HUES6 (cell line): Measurements from ENCODE around the gene LIMK1.
A peak's percentile ranks its signal among the peaks of the same experiment; 100 is the strongest.

Source experiments
- H3K27ac ChIP-seq: 2 replicates; pipeline ENCODE4 v1.7.0; 2013; ENCODE audit warnings: low read depth, mild to moderate bottlenecking, low read length, inconsistent platforms
- H3K27me3 ChIP-seq: 2 replicates; pipeline ENCODE4 v1.6.1; 2013; ENCODE audit warnings: low read length; ENCODE audit not compliant: control insufficient read depth, insufficient read depth
- H3K36me3 ChIP-seq: 2 replicates; pipeline ENCODE4 v1.6.1; 2013; ENCODE audit warnings: low read length; ENCODE audit not compliant: control insufficient read depth, insufficient read depth
- H3K4me1 ChIP-seq: 2 replicates; pipeline ENCODE4 v1.6.1; 2013; ENCODE audit warnings: low read length; ENCODE audit not compliant: control insufficient read depth, insufficient read depth
- H3K4me3 ChIP-seq: 2 replicates; pipeline ENCODE4 v1.5.1; 2013; ENCODE audit warnings: low read depth, low read length
- H3K9ac ChIP-seq: one replicate; pipeline ENCODE4 v1.6.1; 2013; ENCODE audit warnings: mild to moderate bottlenecking, low read length
- H3K9me3 ChIP-seq: 2 replicates; pipeline ENCODE4 v1.6.1; 2013; ENCODE audit warnings: low read depth, low read length; ENCODE audit not compliant: control insufficient read depth, insufficient read depth

LIMK1 gene

DNA sequence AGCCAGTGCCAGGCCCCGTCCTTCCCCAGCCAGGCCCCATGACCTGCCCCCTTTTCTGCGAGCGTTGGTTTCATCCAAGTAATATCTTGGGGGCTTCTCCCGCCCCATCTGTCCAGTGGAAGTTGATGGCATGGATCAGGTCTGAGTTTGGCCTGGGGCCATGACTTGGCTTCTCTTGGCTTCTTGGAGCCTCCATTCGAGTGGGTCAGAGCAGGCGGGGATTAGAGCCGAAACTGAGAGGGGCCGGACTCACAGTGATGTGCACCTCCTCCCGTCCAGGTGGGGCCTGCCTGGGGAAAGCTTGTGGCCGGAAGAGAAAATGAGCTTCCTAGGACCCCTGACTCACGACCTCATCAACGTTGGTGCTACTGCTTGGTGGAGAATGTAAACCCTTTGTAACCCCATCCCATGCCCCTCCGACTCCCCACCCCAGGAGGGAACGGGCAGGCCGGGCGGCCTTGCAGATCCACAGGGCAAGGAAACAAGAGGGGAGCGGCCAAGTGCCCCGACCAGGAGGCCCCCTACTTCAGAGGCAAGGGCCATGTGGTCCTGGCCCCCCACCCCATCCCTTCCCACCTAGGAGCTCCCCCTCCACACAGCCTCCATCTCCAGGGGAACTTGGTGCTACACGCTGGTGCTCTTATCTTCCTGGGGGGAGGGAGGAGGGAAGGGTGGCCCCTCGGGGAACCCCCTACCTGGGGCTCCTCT is 15.1 kb upstream of the LIMK1 start:
- no peak overlapping the region for H3K4me3 ChIP-seq
- no peaks in the 10 kb centered on the region for H3K27me3 ChIP-seq
- H3K4me1 ChIP-seq = no peaks in the 10 kb centered on the region; the same call in 1 of the 2 replicates
- no peak overlapping the region for H3K9ac ChIP-seq
- H3K27ac ChIP-seq = no peak overlapping the region
- H3K9me3 ChIP-seq = no peaks in the 10 kb centered on the region
- no peaks in the 10 kb centered on the region for H3K36me3 ChIP-seq

DNA sequence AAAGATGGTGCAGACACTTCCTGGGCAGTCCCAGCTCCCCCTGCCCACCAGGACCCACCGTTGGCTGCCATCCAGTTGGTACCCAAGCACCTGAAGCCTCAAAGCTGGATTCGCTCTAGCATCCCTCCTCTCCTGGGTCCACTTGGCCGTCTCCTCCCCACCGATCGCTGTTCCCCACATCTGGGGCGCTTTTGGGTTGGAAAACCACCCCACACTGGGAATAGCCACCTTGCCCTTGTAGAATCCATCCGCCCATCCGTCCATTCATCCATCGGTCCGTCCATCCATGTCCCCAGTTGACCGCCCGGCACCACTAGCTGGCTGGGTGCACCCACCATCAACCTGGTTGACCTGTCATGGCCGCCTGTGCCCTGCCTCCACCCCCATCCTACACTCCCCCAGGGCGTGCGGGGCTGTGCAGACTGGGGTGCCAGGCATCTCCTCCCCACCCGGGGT is 14.5 kb upstream of the LIMK1 start:
- Histone ChIP-seq H3K9ac (no peak overlapping the region), H3K4me3 (no peak overlapping the region), H3K36me3 (no peaks in the 10 kb centered on the region), H3K27ac (no peak overlapping the region), H3K27me3 (no peaks in the 10 kb centered on the region), H3K4me1 (no peaks in the 10 kb centered on the region; the same call in 1 of the 2 replicates), H3K9me3 (no peaks in the 10 kb centered on the region)

DNA sequence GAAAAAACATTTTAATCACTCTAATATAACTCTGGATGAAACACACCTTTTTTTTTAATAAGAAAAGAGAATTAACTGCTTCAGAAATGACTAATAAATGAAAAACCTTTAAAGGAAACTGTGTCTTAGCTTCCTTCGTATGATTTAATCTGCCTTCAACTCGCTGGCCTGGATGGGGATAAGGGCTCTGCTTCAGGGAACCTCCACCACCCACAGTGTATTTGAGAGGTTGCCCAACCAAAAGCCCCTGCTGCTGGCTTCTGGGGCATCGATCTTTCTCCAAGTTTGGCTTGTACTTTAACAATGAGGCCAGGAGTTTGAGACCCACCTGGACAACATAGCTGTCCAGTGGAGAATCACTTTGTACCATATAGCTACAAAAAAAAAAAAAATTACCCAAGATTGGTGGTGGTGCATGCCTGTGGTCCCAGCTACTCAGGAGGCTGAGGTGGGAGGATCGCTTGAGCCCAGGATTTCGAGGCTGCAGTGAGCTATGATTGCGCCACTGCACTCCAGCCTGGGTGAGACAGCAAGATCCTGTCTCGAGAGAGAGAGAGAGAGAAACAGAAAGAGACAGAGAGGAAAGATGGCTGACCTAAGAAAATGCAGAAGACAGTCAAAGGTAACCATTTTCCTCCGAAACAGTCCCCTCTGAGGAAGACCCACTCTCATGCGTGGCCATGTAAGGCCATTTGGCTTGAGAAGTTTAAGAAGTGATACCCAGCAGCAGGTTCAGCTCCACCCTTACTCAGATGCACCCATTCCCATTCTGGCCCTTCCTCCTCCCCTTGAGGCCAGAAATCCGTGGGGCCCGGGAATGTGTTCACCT is 13.6 kb upstream of the LIMK1 start:
- no peaks in the 10 kb centered on the region for H3K27me3 ChIP-seq
- H3K36me3 ChIP-seq = no peaks in the 10 kb centered on the region
- no peak overlapping the region for H3K27ac ChIP-seq
- H3K9ac ChIP-seq = no peak overlapping the region
- H3K4me1 ChIP-seq = no peaks in the 10 kb centered on the region; the same call in 1 of the 2 replicates
- H3K9me3 ChIP-seq = no peaks in the 10 kb centered on the region
- H3K4me3 ChIP-seq = no peak overlapping the region

DNA sequence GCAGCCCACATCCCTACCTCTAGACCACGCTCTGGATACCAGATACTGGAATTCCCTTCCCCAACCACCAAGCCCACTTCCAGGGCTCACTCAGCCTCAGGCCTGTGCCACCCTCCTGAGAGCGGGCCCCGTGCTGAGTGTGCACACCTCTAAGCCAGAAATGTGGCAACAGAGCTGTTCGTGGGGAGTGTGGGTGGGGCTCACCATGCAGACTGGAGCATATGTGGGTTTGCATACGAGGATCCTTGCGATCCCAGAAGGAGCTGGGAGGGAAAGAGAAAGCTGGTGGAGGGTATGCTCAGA is 13.0 kb upstream of the LIMK1 start:
- Histone ChIP-seq H3K9me3 (no peaks in the 10 kb centered on the region), H3K4me3 (no peak overlapping the region), H3K36me3 (no peaks in the 10 kb centered on the region), H3K27me3 (no peaks in the 10 kb centered on the region), H3K4me1 (no peaks in the 10 kb centered on the region; the same call in 1 of the 2 replicates), H3K9ac (no peak overlapping the region), H3K27ac (no peak overlapping the region)

DNA sequence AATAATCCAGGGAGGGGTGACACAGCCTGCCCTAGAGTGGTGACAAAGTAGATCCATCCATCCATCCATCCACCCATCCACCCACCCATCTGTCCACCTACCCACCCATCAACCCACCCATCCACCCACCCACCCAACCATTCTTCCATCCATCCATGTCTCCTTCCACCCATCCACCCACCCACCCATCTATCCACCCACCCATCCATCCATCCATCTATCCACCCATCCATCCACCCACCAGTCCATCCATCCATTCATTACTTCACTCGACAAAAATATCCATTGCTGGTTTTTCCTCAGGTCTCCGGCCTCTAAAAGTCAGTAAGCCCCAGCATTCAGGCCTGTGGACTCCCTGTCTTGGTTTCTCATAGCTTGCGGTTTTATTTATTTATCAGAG is 12.5 kb upstream of the LIMK1 start:
- Histone ChIP-seq H3K4me3 (no peak overlapping the region), H3K4me1 (no peaks in the 10 kb centered on the region), H3K27me3 (no peaks in the 10 kb centered on the region), H3K36me3 (no peaks in the 10 kb centered on the region), H3K9me3 (no peaks in the 10 kb centered on the region), H3K9ac (no peak overlapping the region), H3K27ac (no peak overlapping the region)

DNA sequence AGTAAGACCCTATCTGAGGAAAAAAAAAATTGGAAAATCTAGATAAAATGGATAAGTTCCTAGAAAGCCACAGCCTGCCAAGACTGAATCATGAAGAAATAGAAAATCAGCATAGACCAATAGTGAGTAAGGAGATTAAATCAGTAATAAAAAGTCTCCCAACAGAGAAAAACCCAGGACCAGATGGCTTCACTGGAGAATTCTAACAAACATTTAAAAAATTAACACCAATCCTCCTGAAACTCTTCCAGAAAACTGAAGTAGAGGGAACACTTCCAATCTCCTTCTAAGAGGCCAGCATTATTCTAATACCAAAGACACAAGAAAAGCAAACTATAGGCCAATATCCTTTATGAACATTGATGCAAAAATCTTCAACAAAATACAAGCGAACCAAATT is 8.8 kb upstream of the LIMK1 start:
- Histone ChIP-seq H3K4me3 (no peak overlapping the region), H3K4me1 (peaks cover 8% of the 10 kb centered on the region; the same call in 1 of the 2 replicates), H3K36me3 (no peaks in the 10 kb centered on the region), H3K9me3 (no peaks in the 10 kb centered on the region), H3K27ac (no peak overlapping the region), H3K9ac (no peak overlapping the region), H3K27me3 (no peaks in the 10 kb centered on the region)

DNA sequence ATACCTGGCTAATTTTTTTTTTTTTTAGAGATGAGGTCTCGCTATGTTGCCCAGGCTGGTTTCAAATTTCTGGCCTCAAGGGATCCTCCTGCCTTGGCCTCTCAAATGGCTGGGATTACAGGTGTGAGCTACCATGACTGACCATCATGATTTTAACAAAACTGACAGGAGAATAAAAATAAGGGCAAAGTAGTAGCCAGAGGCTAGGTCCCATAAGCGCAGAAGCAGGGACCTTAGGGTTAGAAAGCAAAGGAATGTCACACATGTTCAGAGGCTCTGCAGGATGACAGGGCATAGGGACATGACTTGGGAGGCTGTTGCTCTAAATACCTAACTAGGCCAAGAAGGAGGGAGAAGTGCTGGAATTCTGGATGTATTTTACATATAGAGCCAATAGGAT is 5.1 kb upstream of the LIMK1 start:
- H3K9ac ChIP-seq = no peak overlapping the region
- H3K4me1 ChIP-seq = peaks cover 15% of the 10 kb centered on the region
- no peak overlapping the region for H3K27ac ChIP-seq

DNA sequence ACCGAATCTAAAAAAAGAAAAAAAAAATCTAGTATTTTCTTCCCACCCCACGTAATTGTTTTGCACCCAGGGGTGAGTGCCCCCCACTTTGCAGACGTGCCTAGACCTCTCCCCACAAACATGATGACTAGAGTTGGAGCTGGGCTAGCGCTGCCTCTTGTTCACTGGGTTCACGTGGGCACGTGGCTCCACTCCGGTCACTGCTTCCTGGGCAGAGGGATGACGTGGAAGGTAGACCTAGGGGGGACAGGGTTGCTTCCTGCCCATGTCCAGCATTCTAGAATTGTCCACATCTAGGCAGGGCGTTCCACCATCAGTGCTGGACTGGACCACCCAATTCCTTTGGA is 861 bp upstream of the LIMK1 start:
- H3K9me3 ChIP-seq = no peaks in the 10 kb centered on the region
- H3K36me3 ChIP-seq = peaks cover 17% of the 10 kb centered on the region
- peak overlapping the region; percentile 76 for H3K9ac ChIP-seq
- peak overlapping the region; percentile 73; the same call in 1 of the 2 replicates for H3K27ac ChIP-seq
- H3K4me1 ChIP-seq = peaks cover 22% of the 10 kb centered on the region
- H3K27me3 ChIP-seq = no peaks in the 10 kb centered on the region
- peak overlapping the region; percentile 59 for H3K4me3 ChIP-seq

More for the DNA sequence above, 5.1 kb upstream of the LIMK1 start:
- H3K27me3 ChIP-seq = no peaks in the 10 kb centered on the region
- no peaks in the 10 kb centered on the region for H3K36me3 ChIP-seq
- no peaks in the 10 kb centered on the region for H3K9me3 ChIP-seq
- no peak overlapping the region for H3K4me3 ChIP-seq

DNA sequence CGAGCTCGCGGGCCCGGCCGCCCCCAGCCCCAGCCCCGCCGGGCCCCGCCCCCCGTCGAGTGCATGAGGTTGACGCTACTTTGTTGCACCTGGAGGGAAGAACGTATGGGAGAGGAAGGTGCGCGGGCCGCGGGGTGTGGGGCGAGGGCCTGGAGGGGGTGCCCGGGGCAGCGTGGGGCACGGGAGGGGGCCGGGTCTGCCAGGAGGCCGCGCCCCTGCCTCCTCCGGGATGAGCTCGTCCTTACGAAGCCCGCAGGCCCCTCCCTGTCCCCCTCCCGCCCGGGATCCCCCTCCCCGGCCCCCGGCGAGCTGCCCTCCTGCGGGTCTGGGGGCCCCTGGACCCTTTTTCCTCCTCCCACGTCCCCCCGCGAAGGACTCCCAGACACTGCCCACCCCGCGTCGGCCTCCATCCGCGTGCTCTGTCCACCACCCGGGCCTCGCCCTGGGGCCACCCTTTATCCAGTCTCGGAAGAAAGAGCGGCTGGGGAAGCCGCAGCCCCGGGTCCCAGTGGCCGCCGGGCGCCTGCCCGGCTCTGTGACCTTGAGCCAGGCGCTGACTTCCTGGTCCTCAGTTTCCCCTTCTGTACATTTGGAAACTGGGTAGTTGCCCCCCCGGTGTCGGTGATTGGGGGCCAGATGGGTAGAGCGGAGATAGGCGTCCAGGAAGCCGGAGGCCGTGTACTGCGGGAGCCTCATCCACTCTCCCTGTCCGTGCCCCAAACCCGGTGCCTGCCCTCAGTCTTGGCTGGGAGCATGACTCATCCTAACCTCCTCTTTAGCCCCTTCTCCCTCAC is 521 bp downstream of the LIMK1 start:
- Histone ChIP-seq H3K9ac (peak overlapping the region; percentile 64), H3K36me3 (peaks cover 30% of the 10 kb centered on the region), H3K27me3 (no peaks in the 10 kb centered on the region), H3K4me1 (peaks cover 15% of the 10 kb centered on the region), H3K9me3 (no peaks in the 10 kb centered on the region), H3K4me3 (peak overlapping the region; percentile 70), H3K27ac (peak overlapping the region; percentile 53; the same call in 1 of the 2 replicates)

DNA sequence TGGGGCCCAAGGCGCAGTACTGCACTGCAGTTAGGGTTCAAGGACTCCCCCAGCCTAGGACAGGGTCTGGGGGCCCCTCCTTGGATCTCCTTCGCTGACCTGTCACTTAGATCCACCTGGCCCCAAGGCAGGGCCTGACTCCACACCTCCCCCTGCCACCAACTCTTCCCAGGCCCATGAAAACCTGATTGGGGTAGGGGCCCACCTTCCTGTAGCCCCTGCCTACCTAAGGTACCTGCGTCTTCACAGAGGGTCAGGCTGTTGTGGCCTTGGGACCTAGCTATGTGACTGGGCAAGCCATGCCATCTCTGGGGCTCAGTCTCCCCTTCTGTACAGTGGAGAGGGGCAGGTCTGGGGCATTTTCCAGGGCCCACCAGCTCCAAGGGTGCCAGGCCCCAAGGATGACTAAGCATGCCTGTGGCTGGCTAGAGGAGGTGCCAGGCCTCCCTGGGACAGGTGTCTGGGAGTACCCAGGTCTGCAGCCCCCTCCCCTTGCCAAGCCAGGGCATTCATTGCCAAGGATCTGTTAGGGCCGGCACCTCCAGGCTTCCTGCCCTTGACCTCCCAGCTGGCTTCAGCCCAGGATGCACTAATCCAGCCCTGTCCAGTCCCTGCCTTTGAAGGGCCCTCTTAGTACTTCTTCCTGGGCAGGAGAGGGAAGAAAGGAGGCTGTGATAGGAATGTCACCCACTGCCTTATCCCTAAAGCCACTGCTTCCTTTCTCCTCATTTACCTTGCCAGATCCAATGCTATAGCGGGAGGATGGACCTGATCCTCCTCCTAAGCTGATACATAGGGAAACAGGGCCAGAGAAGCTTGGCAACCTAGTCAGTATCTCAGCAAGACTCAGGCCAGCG is 1.3 kb downstream of the LIMK1 start:
- Histone ChIP-seq H3K9ac (peak overlapping the region; percentile 64), H3K9me3 (no peaks in the 10 kb centered on the region), H3K27ac (no peak overlapping the region; the same call in 1 of the 2 replicates), H3K36me3 (peaks cover 37% of the 10 kb centered on the region), H3K4me1 (peaks cover 14% of the 10 kb centered on the region), H3K4me3 (peak overlapping the region; percentile 70), H3K27me3 (no peaks in the 10 kb centered on the region)
